Endothelial cell of umbilical vein (primary cell): ENCODE measurements around the gene TRIM13. TPM values are rescaled to one million over a fixed set of nuclear protein-coding genes. Genes with fewer than 3 reads are reported as not detected.

Source experiments
- BruUV-seq: library from RNA; stranded (reverse); fragments of 400-500 nt; replicated peaks from 2 replicates; lab custom pipeline; 2021; lab: Mats Ljungman, UMichigan
- CTCF ChIA-PET: fragments of 300-600, 350-600 bp; sonication (Branson Sonifier 250); formaldehyde crosslinking; loops from one replicate; lab custom pipeline; 2021; ENCODE audit warnings: antibody characterized with exemption, inconsistent platforms; lab: Charles Lee
- POLR2A ChIA-PET: fragments of 300-600, 350-600 bp; sonication (Branson Sonifier 250); formaldehyde crosslinking; loops from one replicate; lab custom pipeline; 2021; ENCODE audit warnings: antibody characterized with exemption, inconsistent platforms; lab: Charles Lee
- DNase-seq: peaks from one replicate; pipeline ENCODE4 v3.0.0-alpha.2; 2011; ENCODE audit warnings: low read depth, low spot score
- FAIRE-seq: peaks from 2 replicates; lab custom pipeline; 2011; peaks lifted over from hg19 to GRCh38; lab: Jason Lieb, UNC
- H2AFZ ChIP-seq: 2 replicates; pipeline ENCODE4 v1.6.0; 2012; ENCODE audit warnings: low read depth, low read length, control low read depth, inconsistent platforms
- H3K27ac ChIP-seq: 2 replicates; pipeline ENCODE4 v1.5.1; 2011; ENCODE audit warnings: low read depth, mild to moderate bottlenecking, control low read depth, low read length, moderate library complexity; ENCODE audit not compliant: insufficient read depth
- H3K27me3 ChIP-seq, 2 experiments: 2 replicates each; pipeline versions ENCODE4 v1.6.0 to v1.6.1; 2011; ENCODE audit warnings: low read length in 2 of 2, mixed read lengths in 1 of 2; ENCODE audit not compliant: control insufficient read depth in 2 of 2, insufficient read depth in 2 of 2
- H3K36me3 ChIP-seq, 2 experiments: 2 replicates in 1 of 2; 3 replicates in 1 of 2; pipeline ENCODE4 v1.5.1; 2011; ENCODE audit warnings: low read length in 2 of 2, mild to moderate bottlenecking in 1 of 2, moderate library complexity in 1 of 2; ENCODE audit not compliant: control insufficient read depth in 2 of 2, insufficient read depth in 2 of 2; ENCODE audit errors: extremely low read depth in 1 of 2
- H3K4me1 ChIP-seq: 3 replicates; pipeline ENCODE4 v1.5.1; 2011; ENCODE audit warnings: mild to moderate bottlenecking, low read length; ENCODE audit not compliant: control insufficient read depth, insufficient read depth; ENCODE audit errors: extremely low read depth
- H3K4me2 ChIP-seq: 2 replicates; pipeline ENCODE4 v1.6.1; 2011; ENCODE audit warnings: low read length, control low read depth, mixed read lengths; ENCODE audit not compliant: insufficient read depth
- H3K4me3 ChIP-seq, 3 experiments: fragments of 200-600 bp in 1 of 3; sonication (generic), shearing (Covaris generic) in 1 of 3; replicated peaks in 1 of 3; 2 replicates each; pipeline ENCODE4 v1.5.1; 2011 to 2016; ENCODE audit warnings: control low read depth in 3 of 3, low read length in 3 of 3, mild to moderate bottlenecking in 2 of 3, inconsistent platforms in 1 of 3, low read depth in 1 of 3, moderate library complexity in 1 of 3; ENCODE audit not compliant: insufficient read depth in 1 of 3
- H3K79me2 ChIP-seq: 2 replicates; pipeline ENCODE4 v1.6.0; 2012; ENCODE audit warnings: low read length, inconsistent platforms; ENCODE audit not compliant: control insufficient read depth, insufficient read depth
- H3K9ac ChIP-seq: replicated peaks from 2 replicates; pipeline ENCODE3; 2011; ENCODE audit warnings: low read length, control low read depth; ENCODE audit not compliant: insufficient read depth; ENCODE audit errors: extremely low read depth
- H3K9me1 ChIP-seq: replicated peaks from 3 replicates; pipeline ENCODE4 v1.6.0; 2011; ENCODE audit warnings: mild to moderate bottlenecking, low read length; ENCODE audit not compliant: control insufficient read depth, insufficient read depth; ENCODE audit errors: extremely low read depth
- H3K9me3 ChIP-seq: replicated peaks from 2 replicates; pipeline ENCODE4 v1.5.1; 2012; ENCODE audit warnings: low read length, inconsistent platforms; ENCODE audit not compliant: control insufficient read depth, insufficient read depth
- H4K20me1 ChIP-seq: replicated peaks from 2 replicates; pipeline ENCODE3; 2011; ENCODE audit warnings: mild to moderate bottlenecking, low read length; ENCODE audit not compliant: control insufficient read depth, insufficient read depth; ENCODE audit errors: extremely low read depth
- CTCF ChIP-seq, 2 donors: IDR thresholded peaks; 1 replicate in 1 of 2; 2 replicates in 1 of 2; pipeline ENCODE4 v1.5.1; 2011; ENCODE audit warnings: low read length in 2 of 2, mild to moderate bottlenecking in 2 of 2, moderate library complexity in 2 of 2, control low read depth in 1 of 2, inconsistent platforms in 1 of 2, low read depth in 1 of 2; ENCODE audit not compliant: insufficient read depth in 1 of 2; ENCODE audit errors: extremely low read depth in 1 of 2
- EZH2 ChIP-seq: IDR thresholded peaks from 2 replicates; pipeline ENCODE4 v1.6.1; 2012; ENCODE audit warnings: borderline replicate concordance, low read depth, mild to moderate bottlenecking, moderate library complexity, low read length, inconsistent platforms; ENCODE audit not compliant: severe bottlenecking
- FOS ChIP-seq: IDR thresholded peaks from 2 replicates; pipeline ENCODE4 v1.6.1; 2011; ENCODE audit warnings: mild to moderate bottlenecking, low read length, moderate library complexity, borderline replicate concordance; ENCODE audit not compliant: insufficient read depth
- GATA2 ChIP-seq: IDR thresholded peaks from 2 replicates; pipeline ENCODE4 v1.7.0; 2011; ENCODE audit warnings: low read depth, mild to moderate bottlenecking, moderate library complexity, mixed read lengths, low read length; ENCODE audit not compliant: insufficient read length, insufficient read depth
- JUN ChIP-seq: IDR thresholded peaks from 2 replicates; pipeline ENCODE4 v1.6.1; 2011; ENCODE audit warnings: borderline replicate concordance, low read depth; ENCODE audit not compliant: insufficient read length, insufficient read depth
- MAX ChIP-seq: IDR thresholded peaks from 2 replicates; pipeline ENCODE4 v1.6.1; 2011; ENCODE audit not compliant: insufficient read depth, insufficient read length
- MYC ChIP-seq: IDR thresholded peaks from one replicate; pipeline ENCODE4 v1.6.1; 2011; ENCODE audit warnings: mild to moderate bottlenecking, low read depth, low read length
- POLR2A ChIP-seq: IDR thresholded peaks from 2 replicates; pipeline ENCODE4 v1.6.1; 2012; ENCODE audit warnings: low read depth, mild to moderate bottlenecking, control low read depth, low read length
- POLR2AphosphoS5 ChIP-seq: IDR thresholded peaks from 2 replicates; pipeline ENCODE4 v1.6.1; 2012; ENCODE audit warnings: low read depth, mild to moderate bottlenecking, control low read depth, low read length, moderate library complexity; ENCODE audit not compliant: insufficient read depth
- dilution Hi-C: fragments of 300-500 bp; cut with MboI; formaldehyde crosslinking; loops from one replicate; pipeline ENCODE4 v1.15.0; 2019; ENCODE audit warnings: low sequenced_read_pairs; ENCODE audit not compliant: extremely low pct_ligation_motif_present
- intact Hi-C: fragments of 100-400 bp; cut with micrococcal nuclease; formaldehyde crosslinking; loops from one replicate; pipeline ENCODE4 v1.10.0; 2022
- polyA plus RNA-seq, 4 experiments: library from polyadenylated mRNA; depleted of rRNA in 3 of 4; stranded (reverse) in 3 of 4; unstranded in 1 of 4; fragments of >200 nt; gene quantifications; 2 replicates each; pipeline versions ENCODE4 v1.2.1 to v1.2.3, GENCODE V29; 2011 to 2012; ENCODE audit warnings: missing spikeins in 1 of 4
- total RNA-seq: library from RNA; stranded (reverse); gene quantifications from 2 replicates; pipeline ENCODE4 v1.2.3, GENCODE V29; 2021

Gene TRIM13
- total and polyA plus RNA-seq, 2 donors (not counting 3 experiments of a cell fraction or from before 2014, with no cell fraction given), result 12.5 to 28.2 TPM

GRCh38 chr13:50026788-50027473, 30.1 kb downstream of the TRIM13 start:
- no peak for DNase-seq
- H4K20me1 ChIP-seq, result no peaks in the 10 kb centered on the region
- intact Hi-C loops, result no loop called here
- no peak overlapping the region for H2AFZ ChIP-seq
- BruUV-seq, result no TSS peak
- no peaks in the 10 kb centered on the region for H3K9me3 ChIP-seq
- TF ChIP-seq MYC, result no peak
- TF ChIP-seq FOS, result no peak
- no peak for TF ChIP-seq JUN
- no peak for TF ChIP-seq CTCF (IDR thresholded peaks at IDR 0.05; ENCODE audit: extremely low read depth in 1 of 2, insufficient read depth in 1 of 2, low read depth in 1 of 2, low read length in 2 of 2)
- no peak for TF ChIP-seq POLR2A
- TF ChIP-seq EZH2, result no peak
- no peak for TF ChIP-seq POLR2AphosphoS5
- TF ChIP-seq MAX, result no peak
- no peak for TF ChIP-seq GATA2
- H3K79me2 ChIP-seq, result no peaks in the 10 kb centered on the region
- ChIA-PET CTCF (no interaction called here), POLR2A (no interaction called here)
- no peak overlapping the region for H3K9ac ChIP-seq
- no peaks in the 10 kb centered on the region for H3K4me1 ChIP-seq
- FAIRE-seq, result no peak
- peaks cover 0 to 3% of the 10 kb centered on the region in 2 experiments for H3K36me3 ChIP-seq
- H3K27ac ChIP-seq, result no peak overlapping the region
- H3K4me2 ChIP-seq, result no peak overlapping the region
- dilution Hi-C loops, result no loop called here
- H3K27me3 ChIP-seq, result no peaks in the 10 kb centered on the region
- H3K4me3 ChIP-seq, result no peak overlapping the region
- no peaks in the 10 kb centered on the region for H3K9me1 ChIP-seq
